HepG2 (cell line): ENCODE data around the gene PTGDS. TPM values are rescaled to one million over a fixed set of nuclear protein-coding genes. Genes with fewer than 3 reads are reported as not detected.
A peak's percentile ranks its signal among the peaks of the same experiment; 100 is the strongest.

ENCODE experiments used
- ATAC-seq: fragments of 200-7000 bp; cut with Tn5 transposase; 3 replicates; pipeline ENCODE4 v1.9.1; 2020; ENCODE audit warnings: mild to moderate bottlenecking, moderate library complexity
- BruUV-seq: library from RNA; stranded (reverse); fragments of 400-500 nt; replicated peaks from 2 replicates; lab custom pipeline; 2021; lab: Mats Ljungman, UMichigan
- CTCF ChIA-PET: fragments of 300-600 bp; formaldehyde crosslinking; extraction: SDS; loops from one replicate; lab custom pipeline; 2021; ENCODE audit warnings: low total read pairs, inconsistent platforms, low intra/inter-chr PET ratio; lab: Yijun Ruan, JAX
- POLR2A ChIA-PET: fragments of 350-600 bp; sonication (Branson Sonifier 250); formaldehyde crosslinking; loops from one replicate; lab custom pipeline; 2020; ENCODE audit warnings: antibody characterized with exemption, inconsistent platforms; lab: Yijun Ruan, JAX
- DNase-seq: peaks from one replicate; pipeline ENCODE4 v3.0.0-alpha.2; 2015; ENCODE audit warnings: low spot score
- FAIRE-seq: peaks from 3 replicates; lab custom pipeline; 2011; peaks lifted over from hg19 to GRCh38; lab: Jason Lieb, UNC
- H2AFZ ChIP-seq: one replicate; pipeline ENCODE4 v1.6.1; 2011; ENCODE audit warnings: low read length, inconsistent platforms
- H3K27ac ChIP-seq: fragments of 300-600 bp; 3 replicates; pipeline ENCODE4 v1.8.0; 2011; ENCODE audit warnings: mixed run types, mild to moderate bottlenecking, mixed read lengths, low read length, inconsistent platforms; ENCODE audit not compliant: insufficient read depth; ENCODE audit errors: extremely low read length
- H3K27me3 ChIP-seq, 2 experiments: fragments of 200-600 bp in 1 of 2; 2 replicates in 1 of 2; 3 replicates in 1 of 2; pipeline versions ENCODE4 v1.6.0 to v1.8.0; 2011; ENCODE audit warnings: low read length in 2 of 2, mild to moderate bottlenecking in 2 of 2, moderate library complexity in 2 of 2, inconsistent platforms in 1 of 2; ENCODE audit not compliant: insufficient read depth in 2 of 2, control insufficient read depth in 1 of 2
- H3K36me3 ChIP-seq, 2 experiments: fragments of 200-600 bp in 1 of 2; replicated peaks in 1 of 2; 2 replicates in 1 of 2; 3 replicates in 1 of 2; pipeline versions ENCODE4 v1.5.1 to v1.8.0; 2011; ENCODE audit warnings: low read length in 2 of 2, inconsistent platforms in 1 of 2; ENCODE audit not compliant: insufficient read depth in 2 of 2, control insufficient read depth in 1 of 2
- H3K4me1 ChIP-seq: 2 replicates; pipeline ENCODE4 v1.5.1; 2012; ENCODE audit warnings: low read length, inconsistent platforms; ENCODE audit not compliant: insufficient read depth
- H3K4me2 ChIP-seq: 2 replicates; pipeline ENCODE4 v1.6.0; 2011; ENCODE audit warnings: low read depth, low read length, inconsistent platforms
- H3K4me3 ChIP-seq, 3 experiments: fragments of 200-600 bp in 1 of 3; sonication (generic), shearing (Covaris generic) in 1 of 3; replicated peaks in 1 of 3; 2 replicates each; pipeline ENCODE4 v1.5.1; 2011 to 2016; ENCODE audit warnings: low read length in 3 of 3, inconsistent platforms in 2 of 3, low read depth in 2 of 3, mild to moderate bottlenecking in 2 of 3, control low read depth in 1 of 3, mixed read lengths in 1 of 3; ENCODE audit not compliant: insufficient read depth in 1 of 3
- H3K79me2 ChIP-seq: one replicate; pipeline ENCODE4 v1.6.1; 2011; ENCODE audit warnings: low read length, inconsistent platforms; ENCODE audit not compliant: insufficient read depth
- H3K9ac ChIP-seq: 2 replicates; pipeline ENCODE4 v1.6.0; 2011; ENCODE audit warnings: mild to moderate bottlenecking, low read depth, low read length, inconsistent platforms; ENCODE audit not compliant: insufficient read depth
- H3K9me3 ChIP-seq: 2 replicates; pipeline ENCODE4 v1.5.1; 2012; ENCODE audit warnings: mild to moderate bottlenecking, low read length
- H4K20me1 ChIP-seq: 2 replicates; pipeline ENCODE4 v1.6.0; 2011; ENCODE audit warnings: inconsistent platforms, mild to moderate bottlenecking, low read length, moderate library complexity; ENCODE audit not compliant: insufficient read depth
- ASH2L ChIP-seq: fragments of 300-600, 200-600 bp; sonication (generic); IDR thresholded peaks from 2 replicates; pipeline ENCODE4 v1.7.0; 2017; ENCODE audit warnings: low read depth, mild to moderate bottlenecking, moderate library complexity, mixed read lengths, low read length; ENCODE audit not compliant: insufficient read length
- HMGA1 ChIP-seq: sonication (generic); formaldehyde crosslinking; conservative IDR thresholded peaks from 2 replicates; pipeline ENCODE4 v1.4.0; 2020; ENCODE audit warnings: missing genetic modification reagents
- HOXD1 ChIP-seq: sonication (generic); formaldehyde crosslinking; IDR thresholded peaks from 2 replicates; pipeline ENCODE4 v1.5.0; 2020; ENCODE audit warnings: missing genetic modification reagents
- PLRG1 ChIP-seq: fragments of 450-650 bp; conservative IDR thresholded peaks from 2 replicates; pipeline ENCODE4 v1.6.1; 2016
- SSRP1 ChIP-seq: IDR thresholded peaks from 2 replicates; pipeline ENCODE4 v1.6.1; 2016; ENCODE audit warnings: control low read depth
- ZNF839 ChIP-seq: sonication (generic); formaldehyde crosslinking; IDR thresholded peaks from 2 replicates; pipeline ENCODE4 v1.4.0; 2020; ENCODE audit warnings: missing genetic modification reagents, mild to moderate bottlenecking, borderline replicate concordance
- WGBS: methylation state at CpG from one replicate; pipeline ENCODE4 v1.1.6; 2017; ENCODE audit warnings: low lambda C conversion rate; 5-methylcytosine and 5-hydroxymethylcytosine counted together
- in situ Hi-C: cut with HindIII; loops from 2 replicates; pipeline ENCODE4 v1.10.0; 2017; ENCODE audit warnings: low pct_unique_long_range_greater_than_20kb; ENCODE audit not compliant: extremely low pct_ligation_motif_present
- intact Hi-C: fragments of 100-400 bp; cut with micrococcal nuclease; formaldehyde crosslinking; loops from one replicate; pipeline ENCODE4 v1.10.0; 2022; ENCODE audit not compliant: unreplicated experiment
- polyA plus RNA-seq, 8 experiments: library from polyadenylated mRNA; depleted of rRNA in 3 of 8; stranded (reverse) in 7 of 8; unstranded in 1 of 8; fragments of >200 nt; fragmentation: Illumina TruSeq in 4 of 8; extraction: Trizol in 4 of 8; gene quantifications; 2 replicates each; pipeline versions ENCODE4 v1.2.1 to v1.2.3, GENCODE V29; 2011 to 2016; ENCODE audit warnings: low read depth in 4 of 8, missing spikeins in 1 of 8, mixed read lengths in 1 of 8; ENCODE audit not compliant: insufficient read depth in 1 of 8
- total RNA-seq, 5 experiments: library from RNA; depleted of rRNA; stranded (reverse); fragments of >200 nt; fragmentation: Illumina TruSeq; extraction: Trizol; gene quantifications; 2 replicates each; pipeline ENCODE4 v1.2.3, GENCODE V29; 2016; ENCODE audit warnings: low read depth in 1 of 5
- TF ChIP-seq, protein P1 (sequence below): IDR thresholded peaks from 2 replicates; pipeline ENCODE4 v1.6.1; 2016; ENCODE audit warnings: missing compliant biosample characterization, missing genetic modification reagents, borderline replicate concordance
- TF ChIP-seq, protein P2 (sequence below): sonication (generic); formaldehyde crosslinking; IDR thresholded peaks from 2 replicates; pipeline ENCODE4 v1.8.1; 2023; ENCODE audit warnings: mild to moderate bottlenecking, missing genetic modification reagents

The PTGDS gene
- total and polyA plus RNA-seq, 2 of the 13 experiments (the other 11 are each of a cell fraction or from before 2014, with no cell fraction given): 0.33 to 0.50 TPM

DNA sequence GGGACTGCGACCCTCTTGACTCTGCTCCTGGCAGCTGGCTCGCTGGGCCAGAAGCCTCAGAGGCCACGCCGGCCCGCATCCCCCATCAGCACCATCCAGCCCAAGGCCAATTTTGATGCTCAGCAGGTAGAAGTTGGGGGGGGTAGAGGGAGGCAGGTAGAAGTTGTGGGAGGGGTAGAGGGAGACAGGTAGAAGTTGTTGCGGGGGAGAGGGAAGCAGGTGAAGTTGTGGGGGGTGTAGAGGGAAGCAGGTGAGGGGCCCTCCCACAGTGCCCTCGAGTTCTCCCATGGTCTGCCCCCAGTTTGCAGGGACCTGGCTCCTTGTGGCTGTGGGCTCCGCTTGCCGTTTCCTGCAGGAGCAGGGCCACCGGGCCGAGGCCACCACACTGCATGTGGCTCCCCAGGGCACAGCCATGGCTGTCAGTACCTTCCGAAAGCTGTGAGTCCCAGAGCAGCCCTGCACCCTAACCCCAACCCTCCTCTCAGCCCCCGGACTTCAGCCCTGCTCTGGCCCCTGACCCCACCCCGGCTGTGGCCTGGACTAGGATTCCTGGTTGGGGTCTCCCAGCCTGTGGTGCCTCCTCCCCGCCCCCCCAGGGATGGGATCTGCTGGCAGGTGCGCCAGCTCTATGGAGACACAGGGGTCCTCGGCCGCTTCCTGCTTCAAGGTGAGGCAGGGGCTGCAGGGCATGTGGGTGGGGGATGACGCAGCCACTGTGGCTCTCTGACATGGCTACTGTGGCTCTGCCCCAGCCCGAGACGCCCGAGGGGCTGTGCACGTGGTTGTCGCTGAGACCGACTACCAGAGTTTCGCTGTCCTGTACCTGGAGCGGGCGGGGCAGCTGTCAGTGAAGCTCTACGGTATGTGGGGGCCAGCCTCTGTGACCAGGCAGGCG, 31.7 kb upstream of the PTGDS start (continued):
- TF ChIP-seq, protein P1, sequence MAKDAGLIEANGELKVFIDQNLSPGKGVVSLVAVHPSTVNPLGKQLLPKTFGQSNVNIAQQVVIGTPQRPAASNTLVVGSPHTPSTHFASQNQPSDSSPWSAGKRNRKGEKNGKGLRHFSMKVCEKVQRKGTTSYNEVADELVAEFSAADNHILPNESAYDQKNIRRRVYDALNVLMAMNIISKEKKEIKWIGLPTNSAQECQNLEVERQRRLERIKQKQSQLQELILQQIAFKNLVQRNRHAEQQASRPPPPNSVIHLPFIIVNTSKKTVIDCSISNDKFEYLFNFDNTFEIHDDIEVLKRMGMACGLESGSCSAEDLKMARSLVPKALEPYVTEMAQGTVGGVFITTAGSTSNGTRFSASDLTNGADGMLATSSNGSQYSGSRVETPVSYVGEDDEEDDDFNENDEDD (CRISPR knock-in tag): peak; percentile 54; the same call in 1 of the 2 replicates
- TF ChIP-seq PLRG1: no peak
- TF ChIP-seq, protein P2, sequence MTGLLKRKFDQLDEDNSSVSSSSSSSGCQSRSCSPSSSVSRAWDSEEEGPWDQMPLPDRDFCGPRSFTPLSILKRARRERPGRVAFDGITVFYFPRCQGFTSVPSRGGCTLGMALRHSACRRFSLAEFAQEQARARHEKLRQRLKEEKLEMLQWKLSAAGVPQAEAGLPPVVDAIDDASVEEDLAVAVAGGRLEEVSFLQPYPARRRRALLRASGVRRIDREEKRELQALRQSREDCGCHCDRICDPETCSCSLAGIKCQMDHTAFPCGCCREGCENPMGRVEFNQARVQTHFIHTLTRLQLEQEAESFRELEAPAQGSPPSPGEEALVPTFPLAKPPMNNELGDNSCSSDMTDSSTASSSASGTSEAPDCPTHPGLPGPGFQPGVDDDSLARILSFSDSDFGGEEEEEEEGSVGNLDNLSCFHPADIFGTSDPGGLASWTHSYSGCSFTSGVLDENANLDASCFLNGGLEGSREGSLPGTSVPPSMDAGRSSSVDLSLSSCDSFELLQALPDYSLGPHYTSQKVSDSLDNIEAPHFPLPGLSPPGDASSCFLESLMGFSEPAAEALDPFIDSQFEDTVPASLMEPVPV (CRISPR knock-in tag): 0 out of 2 replicates have a peak, but pooled peaks have one; percentile 32

DNA sequence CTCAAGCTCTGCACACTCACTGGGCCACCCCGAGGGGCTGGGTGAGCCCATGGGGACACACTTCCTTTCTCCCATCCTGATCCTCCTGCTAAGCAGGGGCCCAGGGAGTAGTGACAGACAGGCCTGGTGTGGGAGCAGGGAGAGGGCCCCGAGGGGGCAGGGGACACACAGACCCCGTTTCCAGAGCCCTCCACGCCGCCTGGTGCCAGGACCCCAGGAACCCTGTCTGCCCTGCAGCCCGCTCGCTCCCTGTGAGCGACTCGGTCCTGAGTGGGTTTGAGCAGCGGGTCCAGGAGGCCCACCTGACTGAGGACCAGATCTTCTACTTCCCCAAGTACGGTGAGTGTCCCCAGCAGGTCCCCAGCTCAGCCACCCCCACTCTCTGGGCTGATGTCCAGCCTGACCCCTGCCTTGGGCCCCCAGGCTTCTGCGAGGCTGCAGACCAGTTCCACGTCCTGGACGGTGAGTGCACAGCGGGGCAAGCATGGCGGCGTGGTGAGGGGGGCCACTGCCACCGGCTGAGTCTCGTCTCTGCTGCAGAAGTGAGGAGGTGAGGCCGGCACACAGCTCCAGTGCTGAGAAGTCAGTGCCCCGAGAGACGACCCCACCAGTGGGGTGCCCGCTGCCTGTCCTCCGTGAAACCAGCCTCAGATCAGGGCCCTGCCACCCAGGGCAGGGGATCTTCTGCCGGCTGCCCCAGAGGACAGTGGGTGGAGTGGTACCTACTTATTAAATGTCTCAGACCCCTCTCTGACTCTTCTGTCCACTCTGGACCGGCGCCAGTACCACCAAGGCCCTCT, 30.9 kb upstream of the PTGDS start:
- in situ Hi-C loops (loop anchor here (5.0 kb wide), 1 partner anchor 86 kb away; the partner anchor contains the start of gene FUT7), intact Hi-C loops (loop anchor here (2.0 kb wide), 1 partner anchor 46 kb away; the partner anchor contains the start of gene PAXX)
- no peaks in the 10 kb centered on the region for H3K9me3 ChIP-seq
- 66% methylated on average over 6 of the region's 27 CpGs for WGBS
- ChIA-PET POLR2A (interaction anchor here (1.0 to 2.4 kb wide), 3 partner anchors 32 to 60 kb away, joined by 3 to 11 read pairs (median 7); partner anchors contain the start of gene TRAF2), CTCF (no interaction called here)
- peak overlapping the region in 2 of 3 experiments; percentile 9 to 52; a peak in 3 of 6 replicates for H3K4me3 ChIP-seq
- FAIRE-seq (no peak), DNase-seq (no peak), ATAC-seq (no peak)
- H3K9ac ChIP-seq: 0 out of 2 replicates have a peak overlapping the region, but pooled peaks have one; percentile 20
- H3K4me1 ChIP-seq: peaks cover 56% of the 10 kb centered on the region
- BruUV-seq: no TSS peak
- H4K20me1 ChIP-seq: no peaks in the 10 kb centered on the region
- peak overlapping the region; percentile 74 for H3K27ac ChIP-seq
- H3K27me3 ChIP-seq: no peaks in the 10 kb centered on the region
- no peak overlapping the region for H2AFZ ChIP-seq
- H3K79me2 ChIP-seq: peaks cover 15% of the 10 kb centered on the region
- peaks cover 5 to 13% of the 10 kb centered on the region in 2 experiments; a peak in 4 of 5 replicates for H3K36me3 ChIP-seq
- H3K4me2 ChIP-seq: peak overlapping the region; percentile 71
- TF ChIP-seq ASH2L (no peak), ZNF839 (no peak), SSRP1 (CRISPR knock-in tag) (no peak), HOXD1 (CRISPR knock-in tag) (no peak), HMGA1 (CRISPR knock-in tag) (no peak)
